IPS-18c (cell line): ENCODE results near the gene LCE3E.

Experiments used
- H3K4me3 ChIP-seq: 2 replicates; pipeline ENCODE4 v1.7.0; 2013; ENCODE audit warnings: low read depth, mild to moderate bottlenecking, low read length, moderate library complexity; ENCODE audit not compliant: insufficient read depth
- H3K9me3 ChIP-seq: one replicate; pipeline ENCODE4 v1.6.1; 2013; ENCODE audit warnings: mild to moderate bottlenecking, low read length, moderate library complexity; ENCODE audit not compliant: control insufficient read depth, insufficient read depth

Gene LCE3E

DNA sequence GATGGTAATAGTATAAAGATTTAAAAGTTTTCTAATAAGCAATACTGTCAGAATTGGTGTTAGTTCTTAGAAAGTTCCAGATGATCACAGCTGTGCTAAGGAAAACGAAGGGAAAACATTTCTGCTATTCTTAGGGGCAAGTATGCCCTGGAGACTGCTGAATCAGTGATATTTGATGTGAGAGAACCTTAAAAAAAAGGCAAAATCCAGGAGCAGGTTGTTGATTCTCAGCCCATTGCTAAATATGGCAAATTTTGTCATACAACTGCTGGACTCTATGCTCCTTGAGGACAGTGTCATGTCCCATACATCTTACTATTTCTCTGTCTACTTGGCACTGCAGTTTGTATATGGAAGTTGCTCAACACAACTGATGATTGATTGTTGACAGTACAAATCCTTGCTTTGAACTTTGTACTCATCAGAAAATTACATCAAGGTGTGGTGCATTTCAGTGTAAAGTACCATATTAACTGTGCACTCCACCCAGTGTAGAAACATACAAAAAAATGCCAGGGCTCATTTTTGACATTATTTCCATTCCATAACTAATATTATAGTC is 41.4 kb downstream of the LCE3E start:
- no peaks in the 10 kb centered on the region for H3K9me3 ChIP-seq

DNA sequence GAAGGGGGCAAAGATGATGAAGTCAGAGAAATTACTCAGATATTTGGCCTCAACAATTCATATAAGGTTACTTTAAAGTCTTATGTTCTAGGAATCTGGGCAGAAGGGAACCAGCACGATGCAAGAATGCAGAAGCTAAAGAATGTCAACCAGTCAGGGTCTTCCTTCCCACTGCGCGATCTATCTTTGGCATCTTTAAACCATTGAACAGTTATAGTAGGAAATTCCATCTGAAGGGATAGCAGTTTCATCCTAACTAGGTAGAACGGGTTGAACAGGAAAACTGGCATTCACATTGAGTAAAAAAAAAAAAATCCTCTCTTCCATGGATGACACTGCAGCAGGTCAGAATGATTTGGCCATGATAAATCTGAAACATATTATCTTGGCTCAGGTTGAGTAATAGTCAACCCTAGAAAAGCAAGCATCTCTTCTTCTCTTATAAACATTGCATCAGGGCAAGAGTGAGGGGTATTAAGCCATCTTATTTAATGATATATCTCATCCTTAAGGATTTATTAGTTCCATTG is 46.0 kb downstream of the LCE3E start:
- H3K9me3 ChIP-seq = peaks cover 9% of the 10 kb centered on the region
- no peak overlapping the region for H3K4me3 ChIP-seq

More for the DNA sequence above, 41.4 kb downstream of the LCE3E start:
- H3K4me3 ChIP-seq = no peak overlapping the region

DNA sequence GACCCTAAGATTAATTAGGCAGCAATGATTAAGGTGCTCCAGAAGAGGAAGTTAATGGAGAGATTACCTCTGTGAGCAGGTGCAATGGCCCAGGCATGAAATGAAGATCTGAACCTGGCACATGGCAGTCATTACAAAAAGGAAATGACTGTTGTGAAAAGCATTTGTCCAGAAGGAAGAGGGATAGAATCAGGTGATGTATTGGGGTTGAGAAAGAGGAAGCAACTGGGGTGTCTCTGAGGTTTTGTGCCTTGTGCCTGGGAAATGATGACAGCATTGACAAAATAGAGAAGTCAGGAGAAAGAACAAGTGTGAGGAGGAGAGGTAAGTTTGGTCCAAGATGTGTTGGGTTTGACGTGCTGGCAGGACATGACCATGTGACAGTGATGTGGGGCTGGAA is 46.7 kb downstream of the LCE3E start:
- H3K4me3 ChIP-seq = no peak overlapping the region
- peaks cover 9% of the 10 kb centered on the region for H3K9me3 ChIP-seq

DNA sequence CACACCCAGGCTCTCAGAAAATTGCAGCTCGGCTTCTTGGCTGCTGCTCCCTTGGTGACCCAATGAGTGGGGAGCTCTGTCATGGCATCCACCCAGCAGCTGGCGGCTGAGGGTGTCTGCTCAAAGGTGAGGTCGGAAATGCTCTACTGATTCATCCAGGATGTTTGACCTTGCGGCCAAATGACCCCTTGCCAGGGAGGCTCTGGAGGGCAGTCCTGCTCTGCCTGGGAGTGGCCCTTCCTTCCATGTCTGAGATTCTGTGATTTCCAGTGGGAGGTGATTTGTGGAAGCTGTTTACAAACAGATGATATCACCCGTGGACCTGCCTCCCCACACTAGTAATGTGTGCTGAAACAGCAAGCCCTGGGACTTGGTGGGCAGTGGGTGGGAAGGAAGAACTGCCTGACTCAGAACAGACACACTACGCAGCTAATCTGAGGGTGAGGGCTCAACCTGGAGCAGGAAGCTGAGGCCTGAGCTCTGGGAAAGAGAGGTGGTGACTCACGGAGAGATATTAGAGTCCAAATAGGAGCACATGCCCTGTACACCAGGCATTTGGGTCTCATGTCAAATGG is 49.3 kb downstream of the LCE3E start:
- Histone ChIP-seq H3K4me3 (no peak overlapping the region; the same call in 1 of the 2 replicates), H3K9me3 (peaks cover 11% of the 10 kb centered on the region)

DNA sequence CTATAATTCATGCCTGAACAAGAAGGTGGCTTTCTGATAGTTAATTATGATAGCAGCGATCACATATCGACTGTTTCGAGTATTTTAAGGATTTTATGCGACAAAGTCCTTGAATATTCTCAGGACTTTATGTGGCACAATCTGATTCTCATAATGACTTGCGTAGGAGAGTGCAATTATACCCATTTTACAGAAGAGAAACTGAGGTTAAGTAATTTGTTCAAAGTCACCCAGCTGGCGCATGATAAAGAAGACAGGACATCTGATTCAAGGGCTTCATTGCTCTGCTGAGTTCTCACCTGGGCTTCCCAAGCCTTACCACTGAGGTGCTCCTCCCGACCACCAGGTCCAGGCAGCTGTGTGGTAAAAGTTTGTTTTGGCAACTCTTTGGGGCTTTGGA is 50.5 kb downstream of the LCE3E start:
- H3K9me3 ChIP-seq = peaks cover 11% of the 10 kb centered on the region
- H3K4me3 ChIP-seq = no peak overlapping the region; the same call in 1 of the 2 replicates
